ENCODE measurements around the gene WDFY4. TPM values are rescaled to one million over a fixed set of nuclear protein-coding genes. Genes with fewer than 3 reads are reported as not detected.

WDFY4 gene
- total and polyA plus RNA-seq, 2 donors (not counting 3 experiments of a cell fraction or from before 2014, with no cell fraction given) = 10.1 to 10.2 TPM

DNA sequence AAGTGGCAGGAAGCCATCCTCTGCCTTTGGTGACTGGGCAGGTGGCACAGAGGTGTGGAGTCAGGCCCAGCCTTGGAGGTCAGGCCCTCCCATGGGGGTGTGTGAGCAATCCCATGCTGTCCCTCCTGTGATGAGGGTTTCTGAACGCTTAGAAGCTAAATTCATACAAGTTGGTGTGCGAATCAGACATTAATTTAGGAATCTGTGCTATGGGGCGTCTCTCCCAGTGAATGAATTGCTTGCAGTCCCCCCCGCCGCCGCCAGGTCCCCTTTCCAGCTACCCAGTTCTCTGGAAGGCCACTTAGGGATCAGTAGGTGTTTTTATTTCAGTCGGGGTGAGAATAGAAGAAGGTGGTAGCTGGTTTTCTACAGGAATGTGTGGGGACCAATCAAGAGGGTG lies 217.4 kb downstream of the WDFY4 start:
- H3K4me3 ChIP-seq (replicated peaks in 1 of 3; ENCODE audit: insufficient read depth in 1 of 3, low read depth in 1 of 3, low read length in 3 of 3) = no peak overlapping the region
- H3K36me3 ChIP-seq (ENCODE audit: control insufficient read depth in 2 of 2, extremely low read depth in 1 of 2, insufficient read depth in 2 of 2, low read length in 2 of 2) = no peaks in the 10 kb centered on the region
- FAIRE-seq (no peak), DNase-seq (ENCODE audit: low read depth, low spot score) (no peak)
- CTCF ChIA-PET = no interaction called here
- no peaks in the 10 kb centered on the region for H3K79me2 ChIP-seq (ENCODE audit: control insufficient read depth, insufficient read depth, low read length)
- intact Hi-C loops (cut with micrococcal nuclease) = no loop called here
- TF ChIP-seq POLR2A (IDR thresholded peaks at IDR 0.05; ENCODE audit: low read depth, low read length) = no peak
- TF ChIP-seq, protein P1, sequence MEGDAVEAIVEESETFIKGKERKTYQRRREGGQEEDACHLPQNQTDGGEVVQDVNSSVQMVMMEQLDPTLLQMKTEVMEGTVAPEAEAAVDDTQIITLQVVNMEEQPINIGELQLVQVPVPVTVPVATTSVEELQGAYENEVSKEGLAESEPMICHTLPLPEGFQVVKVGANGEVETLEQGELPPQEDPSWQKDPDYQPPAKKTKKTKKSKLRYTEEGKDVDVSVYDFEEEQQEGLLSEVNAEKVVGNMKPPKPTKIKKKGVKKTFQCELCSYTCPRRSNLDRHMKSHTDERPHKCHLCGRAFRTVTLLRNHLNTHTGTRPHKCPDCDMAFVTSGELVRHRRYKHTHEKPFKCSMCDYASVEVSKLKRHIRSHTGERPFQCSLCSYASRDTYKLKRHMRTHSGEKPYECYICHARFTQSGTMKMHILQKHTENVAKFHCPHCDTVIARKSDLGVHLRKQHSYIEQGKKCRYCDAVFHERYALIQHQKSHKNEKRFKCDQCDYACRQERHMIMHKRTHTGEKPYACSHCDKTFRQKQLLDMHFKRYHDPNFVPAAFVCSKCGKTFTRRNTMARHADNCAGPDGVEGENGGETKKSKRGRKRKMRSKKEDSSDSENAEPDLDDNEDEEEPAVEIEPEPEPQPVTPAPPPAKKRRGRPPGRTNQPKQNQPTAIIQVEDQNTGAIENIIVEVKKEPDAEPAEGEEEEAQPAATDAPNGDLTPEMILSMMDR (IDR thresholded peaks at IDR 0.05; ENCODE audit: extremely low read depth in 1 of 2, insufficient read depth in 1 of 2, low read depth in 1 of 2, low read length in 2 of 2) = no peak
- TF ChIP-seq EZH2 (IDR thresholded peaks at IDR 0.05; ENCODE audit: borderline replicate concordance, low read depth, low read length, severe bottlenecking) = no peak
- TF ChIP-seq JUN (IDR thresholded peaks at IDR 0.05; ENCODE audit: borderline replicate concordance, insufficient read depth, insufficient read length, low read depth) = no peak
- TF ChIP-seq, protein P2, sequence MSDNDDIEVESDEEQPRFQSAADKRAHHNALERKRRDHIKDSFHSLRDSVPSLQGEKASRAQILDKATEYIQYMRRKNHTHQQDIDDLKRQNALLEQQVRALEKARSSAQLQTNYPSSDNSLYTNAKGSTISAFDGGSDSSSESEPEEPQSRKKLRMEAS (IDR thresholded peaks at IDR 0.05; ENCODE audit: insufficient read depth, insufficient read length) = no peak
- TF ChIP-seq FOS (IDR thresholded peaks at IDR 0.05; ENCODE audit: borderline replicate concordance, insufficient read depth, low read length) = no peak
- no peak for TF ChIP-seq GATA2 (IDR thresholded peaks at IDR 0.05; ENCODE audit: insufficient read depth, insufficient read length, low read depth, low read length)
- TF ChIP-seq POLR2AphosphoS5 (IDR thresholded peaks at IDR 0.05; ENCODE audit: insufficient read depth, low read depth, low read length) = no peak
- TF ChIP-seq MYC (IDR thresholded peaks at IDR 0.05; ENCODE audit: low read depth, low read length) = no peak
- no TSS peak for BruUV-seq (replicated peaks)
- POLR2A ChIA-PET = no interaction called here
- H3K4me1 ChIP-seq (ENCODE audit: control insufficient read depth, extremely low read depth, insufficient read depth, low read length) = no peaks in the 10 kb centered on the region
- no peak overlapping the region for H3K9ac ChIP-seq (replicated peaks; ENCODE audit: extremely low read depth, insufficient read depth, low read length)
- no peaks in the 10 kb centered on the region for H3K9me1 ChIP-seq (replicated peaks; ENCODE audit: control insufficient read depth, extremely low read depth, insufficient read depth, low read length)
- H3K9me3 ChIP-seq (replicated peaks; ENCODE audit: control insufficient read depth, insufficient read depth, low read length) = no peaks in the 10 kb centered on the region
- H4K20me1 ChIP-seq (replicated peaks; ENCODE audit: control insufficient read depth, extremely low read depth, insufficient read depth, low read length) = no peaks in the 10 kb centered on the region
- no peak overlapping the region for H3K4me2 ChIP-seq (ENCODE audit: insufficient read depth, low read length)
- no peak overlapping the region for H2AFZ ChIP-seq (ENCODE audit: low read depth, low read length)
- H3K27me3 ChIP-seq (ENCODE audit: control insufficient read depth in 2 of 2, insufficient read depth in 2 of 2, low read length in 2 of 2) = no peaks in the 10 kb centered on the region
- dilution Hi-C loops (cut with MboI; ENCODE audit: extremely low pct_ligation_motif_present, low sequenced_read_pairs) = no loop called here
- H3K27ac ChIP-seq (ENCODE audit: insufficient read depth, low read depth, low read length) = no peak overlapping the region
